ENCODE measurements around the gene OPA3. TPM values are rescaled to one million over a fixed set of nuclear protein-coding genes. Genes with fewer than 3 reads are reported as not detected.
A peak's percentile ranks its signal among the peaks of the same experiment; 100 is the strongest.

Gene OPA3
- total and polyA plus RNA-seq, 10 of the 15 experiments (the other 5 are each of a cell fraction or from before 2014, with no cell fraction given): 2.2 to 24.3 (median 13.3) TPM

- TF ChIP-seq ZBED1 (IDR thresholded peaks at IDR 0.05; ENCODE audit: borderline replicate concordance) (no peak), RUNX3 (IDR thresholded peaks at IDR 0.05; ENCODE audit: low read length) (peak; percentile 26; the same call in 1 of the 2 replicates), RCOR1 (conservative IDR thresholded peaks at IDR 0.05; ENCODE audit: low read depth, low read length) (no peak), E2F8 (IDR thresholded peaks at IDR 0.05; ENCODE audit: low read depth, partially characterized antibody) (no peak), ESRRA (IDR thresholded peaks at IDR 0.05; ENCODE audit: low read length) (no peak), ASH2L (IDR thresholded peaks at IDR 0.05; ENCODE audit: borderline replicate concordance, low read depth) (peak; percentile 89), MEF2A (IDR thresholded peaks at IDR 0.05; ENCODE audit: insufficient read depth, low read depth, low read length) (no peak), CHD4 (IDR thresholded peaks at IDR 0.05) (no peak), BCL11A (IDR thresholded peaks at IDR 0.05; ENCODE audit: low read depth, low read length) (no peak), ZNF592 (IDR thresholded peaks at IDR 0.05) (no peak), SMC3 (IDR thresholded peaks at IDR 0.05; ENCODE audit: borderline replicate concordance, low read length) (no peak), STAT3 (IDR thresholded peaks at IDR 0.05; ENCODE audit: low read depth, low read length) (no peak), ZNF622 (IDR thresholded peaks at IDR 0.05) (no peak), BCLAF1 (IDR thresholded peaks at IDR 0.05) (no peak), FOXM1 (IDR thresholded peaks at IDR 0.05; ENCODE audit: low read depth, low read length) (no peak), TBL1XR1 (IDR thresholded peaks at IDR 0.05; ENCODE audit: low read depth, low read length) (no peak), POLR2A (IDR thresholded peaks at IDR 0.05; ENCODE audit: low read depth, low read length) (peak; percentile 93), NR2C1 (IDR thresholded peaks at IDR 0.05) (peak; percentile 39; the same call in 1 of the 2 replicates), HDAC2 (IDR thresholded peaks at IDR 0.05) (0 out of 2 replicates have a peak, but pooled peaks have one; percentile 43), MYB (IDR thresholded peaks at IDR 0.05; ENCODE audit: borderline replicate concordance, low read depth, low read length) (no peak; the same call in 1 of the 2 replicates), EZH2 (IDR thresholded peaks at IDR 0.05; ENCODE audit: borderline replicate concordance, control insufficient read depth, low read depth, low read length) (no peak), NFYB (IDR thresholded peaks at IDR 0.05; ENCODE audit: insufficient read depth, low read depth, low read length) (peak; percentile 95)
Measured at GRCh38 chr19:45584332-45585157, at the start of gene OPA3 (continued).

Data from GM12878 (cell line).